PC-3 (cell line): Measurements from ENCODE around the gene ADGRG1.

Experiments used
- CTCF ChIP-seq: fragments of 300-600 bp; sonication (generic); conservative IDR thresholded peaks from 2 replicates; pipeline ENCODE4 v1.5.1; 2017; ENCODE audit warnings: antibody characterized with exemption, low read depth, mild to moderate bottlenecking, low read length
- EZH2 ChIP-seq: fragments of 300-600 bp; sonication (generic); IDR thresholded peaks from one replicate; pipeline ENCODE4 v1.6.1; 2017; ENCODE audit warnings: antibody characterized with exemption, mild to moderate bottlenecking, low read length; ENCODE audit not compliant: unreplicated experiment

- TF ChIP-seq EZH2 (no peak), CTCF (no peak)
These were observed 10.0 kb downstream of the ADGRG1 start for GRCh38 chr16:57638381-57638780.
